Measurements from ENCODE around the gene BBS12. TPM values are rescaled to one million over a fixed set of nuclear protein-coding genes. Genes with fewer than 3 reads are reported as not detected.

Gene BBS12
- total and polyA plus RNA-seq, 9 of the 15 experiments (the other 6 are each of a cell fraction or from before 2014, with no cell fraction given), result 2.7 to 6.5 (median 3.3) TPM

- TF ChIP-seq PKNOX1 (IDR thresholded peaks at IDR 0.05), result peak; percentile 49
- TF ChIP-seq JUN (IDR thresholded peaks at IDR 0.05; ENCODE audit: borderline replicate concordance, low read depth, low read length), result peak; percentile 34; the same call in 1 of the 2 replicates
- TF ChIP-seq JUN (CRISPR knock-in tag; IDR thresholded peaks at IDR 0.05; ENCODE audit: borderline replicate concordance), result no peak
- TF ChIP-seq ZNF561 (CRISPR knock-in tag; conservative IDR thresholded peaks at IDR 0.05), result no peak
- peak; percentile 63 for TF ChIP-seq ARID1B (IDR thresholded peaks at IDR 0.05)
- 0 out of 2 replicates have a peak, but pooled peaks have one; percentile 21 for TF ChIP-seq TAL1 (IDR thresholded peaks at IDR 0.05)
- TF ChIP-seq RCOR1 (IDR thresholded peaks at IDR 0.05; ENCODE audit: borderline replicate concordance in 1 of 2, low read depth in 2 of 2, low read length in 2 of 2), result peak in 1 of 2 experiments; percentile 57; a peak in 1 of 4 replicates
- TF ChIP-seq ZNF766 (CRISPR knock-in tag; conservative IDR thresholded peaks at IDR 0.05), result peak; percentile 61; the same call in 1 of the 2 replicates
- no peak for TF ChIP-seq ATF1 (CRISPR knock-in tag; IDR thresholded peaks at IDR 0.05)
- peak; percentile 23; the same call in 1 of the 2 replicates for TF ChIP-seq ATF1 (tag; IDR thresholded peaks at IDR 0.05)
- peak; percentile 52 for TF ChIP-seq EP300 (IDR thresholded peaks at IDR 0.05; ENCODE audit: low read length)
- TF ChIP-seq ATF3 (IDR thresholded peaks at IDR 0.05), result peak; percentile 56; the same call in 1 of the 2 replicates
- TF ChIP-seq ATF3 (CRISPR knock-in tag; conservative IDR thresholded peaks at IDR 0.05), result no peak
- TF ChIP-seq SMARCA4 (IDR thresholded peaks at IDR 0.05), result peak; percentile 44; the same call in 1 of the 2 replicates
- TF ChIP-seq SMAD4 (CRISPR knock-in tag; conservative IDR thresholded peaks at IDR 0.05), result peak; percentile 29; the same call in 1 of the 2 replicates
Measured at GRCh38 chr4:122691988-122692387, 40.5 kb upstream of the BBS12 start (continued).

All from K562 (cell line).